OCI-LY1 (cell line): ENCODE data around the gene HIP1R.

ENCODE experiments used
- EZH2 ChIP-seq: fragments of 200-600 bp; sonication (generic), shearing (Covaris generic); IDR thresholded peaks from 2 replicates; pipeline ENCODE4 v1.8.0; 2017; ENCODE audit warnings: borderline replicate concordance, mixed run types, mild to moderate bottlenecking, antibody characterized with exemption, low read length, moderate library complexity, mixed read lengths
- TF ChIP-seq, protein P1 (sequence below): fragments of 200-600 bp; sonication (generic), shearing (Covaris generic); IDR thresholded peaks from 2 replicates; pipeline ENCODE4 v1.5.1; 2017; ENCODE audit warnings: mild to moderate bottlenecking, antibody characterized with exemption, low read length, moderate library complexity, mixed read lengths

GRCh38 chr12:122891661-122892525 is 56.6 kb downstream of the HIP1R start:
- TF ChIP-seq, protein P1, sequence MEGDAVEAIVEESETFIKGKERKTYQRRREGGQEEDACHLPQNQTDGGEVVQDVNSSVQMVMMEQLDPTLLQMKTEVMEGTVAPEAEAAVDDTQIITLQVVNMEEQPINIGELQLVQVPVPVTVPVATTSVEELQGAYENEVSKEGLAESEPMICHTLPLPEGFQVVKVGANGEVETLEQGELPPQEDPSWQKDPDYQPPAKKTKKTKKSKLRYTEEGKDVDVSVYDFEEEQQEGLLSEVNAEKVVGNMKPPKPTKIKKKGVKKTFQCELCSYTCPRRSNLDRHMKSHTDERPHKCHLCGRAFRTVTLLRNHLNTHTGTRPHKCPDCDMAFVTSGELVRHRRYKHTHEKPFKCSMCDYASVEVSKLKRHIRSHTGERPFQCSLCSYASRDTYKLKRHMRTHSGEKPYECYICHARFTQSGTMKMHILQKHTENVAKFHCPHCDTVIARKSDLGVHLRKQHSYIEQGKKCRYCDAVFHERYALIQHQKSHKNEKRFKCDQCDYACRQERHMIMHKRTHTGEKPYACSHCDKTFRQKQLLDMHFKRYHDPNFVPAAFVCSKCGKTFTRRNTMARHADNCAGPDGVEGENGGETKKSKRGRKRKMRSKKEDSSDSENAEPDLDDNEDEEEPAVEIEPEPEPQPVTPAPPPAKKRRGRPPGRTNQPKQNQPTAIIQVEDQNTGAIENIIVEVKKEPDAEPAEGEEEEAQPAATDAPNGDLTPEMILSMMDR: no peak
- no peak for TF ChIP-seq EZH2
